GM21381 (cell line): ENCODE data around the gene CNTNAP2.

ENCODE experiments used
- ATAC-seq: cut with Tn5 transposase; IDR thresholded peaks from one replicate; pipeline ENCODE4 v1.9.1; 2021; ENCODE audit warnings: mild to moderate bottlenecking, moderate library complexity; ENCODE audit not compliant: unreplicated experiment

CNTNAP2 gene

DNA sequence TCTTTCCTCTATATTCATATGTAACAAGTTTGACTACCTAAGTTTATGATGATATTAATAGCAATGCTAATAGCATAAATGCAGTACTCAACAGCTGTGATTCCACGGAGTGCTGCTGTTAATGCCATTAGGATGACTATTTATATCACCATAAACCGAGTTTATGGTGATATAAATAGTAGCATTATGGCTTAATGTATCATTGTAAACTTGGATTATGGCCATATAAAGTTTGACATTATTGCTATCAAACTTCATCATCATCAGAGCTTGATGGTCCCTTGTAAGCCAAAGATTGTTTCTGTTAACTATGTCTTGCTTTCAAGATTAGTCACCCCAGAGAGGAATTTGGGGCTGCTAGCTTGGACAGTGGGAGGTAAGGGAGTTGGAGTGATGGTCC, 1861.6 kb downstream of the CNTNAP2 start:
- ATAC-seq: no peak

DNA sequence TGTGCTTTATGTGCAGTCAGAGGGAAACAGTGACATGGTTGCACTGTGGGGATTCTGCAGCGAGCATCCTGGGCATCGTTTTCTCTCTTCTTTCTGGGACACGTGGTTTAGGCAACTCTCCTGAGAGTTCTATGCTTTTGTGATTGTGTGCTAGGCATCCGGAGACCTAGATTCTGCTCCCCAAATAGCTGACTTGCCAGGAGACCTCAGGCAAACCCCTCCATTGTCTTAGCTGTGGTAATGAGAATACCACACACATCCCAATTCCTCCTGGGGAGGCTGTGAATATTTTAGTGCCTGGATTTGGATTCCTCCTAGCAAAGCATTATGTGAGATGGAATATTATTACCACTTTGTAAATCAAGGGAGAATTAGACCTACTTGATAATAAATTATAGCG, 1862.0 kb downstream of the CNTNAP2 start:
- ATAC-seq: no peak

- peak; percentile 76 for ATAC-seq
Observed at GRCh38 chr7:147980826-147981813, 1864.5 kb downstream of the CNTNAP2 start.

GRCh38 chr7:147982307-147982706, 1865.7 kb downstream of the CNTNAP2 start:
- no peak for ATAC-seq

DNA sequence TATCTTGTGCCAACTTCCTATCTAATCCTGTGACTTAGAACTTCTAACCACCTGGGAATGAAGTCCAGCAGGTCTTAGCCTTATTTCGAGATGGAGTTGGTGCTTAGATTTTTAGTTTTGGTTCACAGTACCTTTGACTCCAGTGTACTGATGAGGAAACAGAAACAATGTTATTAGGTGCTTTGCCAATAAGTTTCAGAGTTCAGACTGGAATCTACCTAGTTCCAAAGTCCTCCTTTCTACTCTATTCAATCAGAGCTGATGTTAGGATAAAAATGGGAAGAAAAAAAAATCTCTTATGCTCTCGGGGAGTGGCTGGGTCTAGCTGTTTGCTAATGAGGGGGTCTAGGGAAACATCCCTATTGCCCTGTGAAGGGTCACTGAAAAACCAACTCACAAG, 1867.7 kb downstream of the CNTNAP2 start:
- no peak for ATAC-seq

GRCh38 chr7:147990079-147990478, 1873.5 kb downstream of the CNTNAP2 start:
- no peak for ATAC-seq

DNA sequence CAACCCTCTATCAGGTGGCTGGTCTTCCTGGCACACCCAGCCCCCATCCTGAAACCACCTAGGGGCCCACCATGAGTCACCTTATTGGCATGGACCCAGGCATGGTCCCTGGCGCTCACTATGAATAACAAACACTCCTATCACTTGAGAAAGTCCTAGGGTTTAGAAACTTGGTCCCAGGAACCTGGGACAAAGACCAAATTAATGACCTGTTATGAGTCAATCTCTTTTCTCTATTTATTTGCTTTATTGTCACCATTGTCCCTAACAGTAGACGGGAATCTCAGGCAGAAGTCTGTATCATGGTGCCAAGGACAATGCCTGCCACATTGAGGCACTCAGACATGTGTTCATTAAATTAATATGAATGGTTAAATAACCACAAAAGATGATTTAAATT, 1874.3 kb downstream of the CNTNAP2 start:
- no peak for ATAC-seq

DNA sequence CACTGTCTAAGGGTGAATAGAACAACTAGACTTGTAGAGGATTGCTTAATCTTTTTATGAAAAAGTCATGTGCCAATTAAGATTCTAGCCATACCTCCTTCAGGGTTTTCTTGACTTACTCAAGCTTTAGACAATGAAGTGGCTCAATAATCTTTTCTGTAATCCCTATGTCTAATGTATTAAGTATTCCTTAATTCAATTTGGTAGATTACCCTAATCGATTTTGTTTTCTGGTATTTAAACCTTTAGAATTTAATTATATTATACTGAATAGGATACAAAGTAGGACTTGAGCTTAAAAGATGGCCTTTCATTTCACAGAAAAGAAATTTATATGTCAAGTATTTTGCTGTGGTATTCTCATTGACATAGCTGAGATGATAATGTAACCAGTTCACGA, 1876.1 kb downstream of the CNTNAP2 start:
- no peak for ATAC-seq

DNA sequence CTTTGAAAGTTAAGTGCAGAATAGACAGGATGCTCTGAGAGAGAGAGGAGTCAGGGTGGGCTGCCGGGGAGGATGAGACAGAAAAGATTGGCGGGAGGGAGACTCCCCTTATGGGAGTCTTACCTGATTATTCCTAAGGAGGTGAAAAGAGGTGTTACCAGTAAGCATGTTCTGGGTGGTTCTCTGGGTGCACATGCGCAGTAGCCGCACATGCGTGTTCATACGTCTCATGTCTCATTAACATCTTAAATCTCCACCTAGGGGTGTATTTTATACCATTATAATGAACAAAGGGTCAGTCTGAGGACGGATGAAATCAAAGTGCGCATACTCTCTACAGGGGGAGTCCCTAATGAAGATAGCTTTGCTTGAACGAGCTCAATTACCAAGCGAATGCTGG, 1881.0 kb downstream of the CNTNAP2 start:
- no peak for ATAC-seq

GRCh38 chr7:147999962-148000361, 1883.4 kb downstream of the CNTNAP2 start:
- no peak for ATAC-seq

DNA sequence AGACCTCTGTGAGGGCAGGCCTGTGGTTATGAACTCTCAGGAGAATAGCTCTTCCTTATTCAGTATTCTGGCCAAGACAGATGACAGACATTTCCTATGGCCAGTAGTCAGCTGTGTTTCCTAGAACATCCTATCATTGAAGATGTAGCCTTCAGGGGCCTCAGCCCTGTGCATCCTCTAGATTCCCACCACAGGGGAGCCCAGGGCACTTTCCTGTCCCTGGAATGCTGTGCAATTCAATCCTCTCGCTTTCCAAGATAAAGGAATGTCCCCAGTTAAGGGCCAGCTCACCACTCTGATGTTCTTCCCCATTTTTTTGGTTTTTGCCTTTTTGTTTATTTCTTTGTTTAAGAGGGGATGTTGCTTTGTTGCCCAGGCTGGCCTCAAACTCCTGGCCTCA, 1895.2 kb downstream of the CNTNAP2 start:
- no peak for ATAC-seq

- ATAC-seq: no peak
Observed at GRCh38 chr7:148014001-148014400, 1897.4 kb downstream of the CNTNAP2 start.

GRCh38 chr7:148014541-148014940, 1897.9 kb downstream of the CNTNAP2 start:
- no peak for ATAC-seq

DNA sequence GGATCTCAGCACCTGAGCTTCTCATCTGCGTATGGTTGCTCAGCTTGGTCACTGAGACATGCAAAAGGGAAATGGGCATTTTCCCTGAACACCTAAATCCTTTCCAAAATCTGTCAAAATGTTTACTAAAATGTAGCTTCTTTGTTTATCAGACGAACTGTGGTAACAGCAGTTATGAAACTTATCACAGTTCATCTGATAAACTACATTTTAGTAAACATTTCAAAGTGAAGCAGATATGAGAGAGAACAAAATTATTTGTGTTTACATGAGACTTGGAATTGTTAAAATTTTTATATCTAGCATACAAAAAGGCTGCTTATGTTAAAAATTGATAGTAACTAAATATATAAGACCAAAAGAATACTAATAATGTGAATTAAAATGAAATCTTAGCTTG, 1900.5 kb downstream of the CNTNAP2 start:
- no peak for ATAC-seq

- no peak for ATAC-seq
Observed at GRCh38 chr7:148020679-148021078, 1904.1 kb downstream of the CNTNAP2 start.

- ATAC-seq: no peak
Observed at GRCh38 chr7:148021507-148022045, 1905.0 kb downstream of the CNTNAP2 start.

DNA sequence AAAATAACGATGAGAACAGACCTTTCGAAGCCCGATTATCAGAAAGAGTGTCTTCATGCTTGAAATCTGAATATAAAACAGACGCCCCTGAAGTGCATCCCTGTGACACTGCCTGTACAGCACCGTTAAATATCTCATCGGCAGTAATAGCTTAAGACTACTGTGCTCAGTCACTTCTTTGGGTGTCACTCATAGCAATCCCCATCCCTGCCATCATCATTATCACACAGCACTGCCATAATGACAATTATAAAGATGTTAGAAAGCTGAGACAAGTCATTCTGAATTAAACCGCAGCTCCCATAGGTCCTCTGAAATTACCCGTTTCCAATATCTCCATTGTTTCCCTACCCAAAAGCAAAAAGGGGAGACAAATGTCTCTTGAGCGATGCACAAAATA, 1906.2 kb downstream of the CNTNAP2 start:
- ATAC-seq: no peak

DNA sequence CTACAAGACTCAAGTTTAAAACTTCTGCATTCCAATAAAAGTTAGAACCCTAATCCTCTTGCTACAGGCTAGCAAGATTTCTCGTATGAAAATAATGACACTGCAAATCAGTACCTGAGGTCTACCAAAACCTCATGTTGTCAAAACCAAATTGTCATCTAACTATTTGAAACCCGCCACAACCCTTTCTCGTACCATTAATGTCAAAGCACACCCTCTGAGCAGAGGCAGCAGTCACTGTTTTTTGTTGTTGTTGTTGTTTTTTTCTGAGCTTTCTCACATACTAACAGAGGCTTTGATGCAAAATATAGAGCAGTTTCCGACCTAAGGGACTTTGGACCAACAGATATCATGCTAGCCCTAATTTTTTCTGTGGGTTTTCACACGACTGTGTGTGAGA, 1910.1 kb downstream of the CNTNAP2 start:
- no peak for ATAC-seq

GRCh38 chr7:148028165-148028564, 1911.6 kb downstream of the CNTNAP2 start:
- no peak for ATAC-seq

- ATAC-seq: no peak
Observed at GRCh38 chr7:148031019-148031418, 1914.4 kb downstream of the CNTNAP2 start.

DNA sequence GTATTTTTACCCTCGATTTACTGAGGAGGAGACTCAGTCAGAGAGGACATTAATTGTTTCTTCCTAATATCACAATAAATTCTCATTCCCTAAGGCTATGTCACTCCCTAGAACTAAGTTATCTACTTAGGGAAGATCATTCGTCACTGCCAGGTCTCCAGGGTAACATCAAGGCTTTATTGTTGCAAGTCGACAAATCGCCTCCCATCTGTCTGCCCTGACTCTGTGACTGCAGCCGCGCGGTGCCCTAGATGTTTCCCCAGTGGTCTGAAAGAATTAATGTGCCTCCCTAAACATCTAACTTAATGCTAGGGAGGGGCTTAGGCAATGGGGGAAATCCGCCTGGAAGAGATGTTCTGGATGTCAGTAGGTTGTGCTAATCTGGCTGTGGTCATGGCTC, 1915.2 kb downstream of the CNTNAP2 start:
- ATAC-seq: no peak

- no peak for ATAC-seq
Observed at GRCh38 chr7:148035950-148036349, 1919.3 kb downstream of the CNTNAP2 start.
